Chondrocyte (in vitro differentiated cells): Measurements from ENCODE around the gene MYRFL. TPM values are rescaled to one million over a fixed set of nuclear protein-coding genes. Genes with fewer than 3 reads are reported as not detected.

ENCODE experiments used
- DNase-seq: peaks from one replicate; pipeline ENCODE4 v3.0.0; 2021; ENCODE audit warnings: mixed read lengths, low spot score
- H3K27ac Mint-ChIP-seq: one replicate; pipeline ENCODE4 v1.8.0; 2021; ENCODE audit warnings: mild to moderate bottlenecking, moderate library complexity, mixed read lengths; ENCODE audit not compliant: unreplicated experiment
- H3K27me3 Mint-ChIP-seq: 2 replicates; pipeline ENCODE4 v1.8.0; 2021; ENCODE audit warnings: low read depth, mixed read lengths
- H3K36me3 Mint-ChIP-seq: 2 replicates; pipeline ENCODE4 v1.8.0; 2021; ENCODE audit warnings: low read depth, mixed read lengths
- H3K4me1 Mint-ChIP-seq: 2 replicates; pipeline ENCODE4 v1.8.0; 2021; ENCODE audit warnings: low read depth, mild to moderate bottlenecking, mixed read lengths
- H3K4me3 Mint-ChIP-seq: one replicate; pipeline ENCODE4 v1.8.0; 2021; ENCODE audit warnings: mild to moderate bottlenecking, moderate library complexity, mixed read lengths; ENCODE audit not compliant: unreplicated experiment
- H3K9me3 Mint-ChIP-seq: 2 replicates; pipeline ENCODE4 v1.8.0; 2021; ENCODE audit warnings: low read depth, mixed read lengths
- CTCF ChIP-seq: fragments of 200-600 bp; sonication (generic); IDR thresholded peaks from 2 replicates; pipeline ENCODE4 v1.5.0; 2021; ENCODE audit warnings: antibody characterized with exemption, mild to moderate bottlenecking, moderate library complexity
- total RNA-seq: library from RNA; stranded (reverse); gene quantifications from 3 replicates; pipeline ENCODE4 v1.2.1, GENCODE V29; 2021

The MYRFL gene
- total RNA-seq, 1 donor from 2014 or later: 0.35 TPM

DNA sequence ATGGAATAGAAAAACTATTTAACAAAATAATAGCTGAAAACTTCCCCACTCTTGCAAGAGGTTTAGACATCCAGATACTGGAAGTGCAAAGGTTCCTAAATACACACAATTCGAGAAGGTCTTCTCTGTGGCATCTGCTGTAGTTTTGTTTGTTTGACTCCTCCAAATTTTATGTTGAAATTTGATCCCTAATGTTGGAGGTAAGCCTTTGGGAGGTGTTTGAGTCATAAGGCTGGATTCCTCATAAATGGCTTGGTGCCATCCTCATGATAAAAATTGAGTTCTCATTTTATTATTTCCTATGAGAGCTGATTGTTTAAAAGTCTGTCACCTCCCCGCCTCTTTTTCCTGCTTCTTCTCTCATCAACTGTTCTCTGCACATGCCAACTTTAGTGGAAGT is 182.7 kb downstream of the MYRFL start:
- DNase-seq: no peak
- TF ChIP-seq CTCF: no peak
- no peak overlapping the region for H3K4me3 Mint-ChIP-seq
- H3K27me3 Mint-ChIP-seq: no peaks in the 10 kb centered on the region
- peaks cover 5% of the 10 kb centered on the region for H3K4me1 Mint-ChIP-seq
- peaks cover 10% of the 10 kb centered on the region for H3K36me3 Mint-ChIP-seq
- H3K27ac Mint-ChIP-seq: no peak overlapping the region
- H3K9me3 Mint-ChIP-seq: peaks cover 32% of the 10 kb centered on the region

Other genes starting within 250 kb of the MYRFL start
- 142 to 163 TPM (median 150 TPM) in 3 replicates for gene CCT2, start 239.8 kb upstream of the MYRFL start, total RNA-seq
- not detected in 3 replicates for gene LRRC10, start 214.3 kb upstream of the MYRFL start, total RNA-seq
- 0.15 to 0.20 TPM in 2 of 3 replicates, not detected in the other for gene BEST3, start 125.9 kb upstream of the MYRFL start, total RNA-seq
- 13.9 to 15.6 TPM (median 13.9 TPM) in 3 replicates for gene RAB3IP, start 86.4 kb upstream of the MYRFL start, total RNA-seq